ENCODE results near the gene CCDC88B.

DNA sequence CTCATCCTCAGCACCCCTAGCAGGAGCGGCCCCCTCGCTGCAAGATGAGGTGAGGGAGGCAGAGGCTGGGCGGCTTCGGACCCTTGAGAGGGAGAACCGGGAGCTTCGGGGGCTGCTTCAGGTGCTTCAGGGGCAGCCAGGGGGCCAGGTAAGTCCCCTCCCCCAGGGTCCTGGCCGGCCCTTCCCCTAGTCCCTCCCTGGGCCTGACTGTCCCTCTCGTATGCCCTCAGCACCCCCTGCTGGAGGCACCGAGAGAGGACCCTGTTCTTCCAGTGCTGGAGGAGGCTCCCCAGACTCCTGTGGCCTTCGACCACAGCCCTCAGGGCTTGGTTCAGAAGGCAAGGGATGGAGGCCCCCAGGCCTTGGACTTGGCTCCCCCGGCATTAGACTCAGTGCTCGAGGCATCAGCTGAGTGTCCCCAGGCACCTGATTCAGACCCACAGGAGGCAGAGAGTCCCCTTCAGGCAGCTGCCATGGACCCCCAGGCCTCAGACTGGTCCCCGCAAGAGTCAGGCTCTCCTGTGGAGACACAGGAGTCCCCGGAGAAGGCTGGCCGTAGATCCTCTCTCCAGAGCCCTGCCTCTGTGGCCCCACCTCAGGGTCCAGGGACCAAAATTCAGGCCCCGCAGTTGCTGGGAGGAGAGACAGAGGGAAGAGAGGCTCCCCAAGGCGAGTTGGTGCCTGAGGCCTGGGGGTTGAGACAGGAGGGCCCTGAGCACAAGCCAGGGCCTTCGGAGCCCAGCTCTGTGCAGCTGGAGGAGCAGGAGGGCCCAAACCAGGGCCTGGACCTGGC is 4.0 kb downstream of the CCDC88B start:
- TF ChIP-seq, protein P1, sequence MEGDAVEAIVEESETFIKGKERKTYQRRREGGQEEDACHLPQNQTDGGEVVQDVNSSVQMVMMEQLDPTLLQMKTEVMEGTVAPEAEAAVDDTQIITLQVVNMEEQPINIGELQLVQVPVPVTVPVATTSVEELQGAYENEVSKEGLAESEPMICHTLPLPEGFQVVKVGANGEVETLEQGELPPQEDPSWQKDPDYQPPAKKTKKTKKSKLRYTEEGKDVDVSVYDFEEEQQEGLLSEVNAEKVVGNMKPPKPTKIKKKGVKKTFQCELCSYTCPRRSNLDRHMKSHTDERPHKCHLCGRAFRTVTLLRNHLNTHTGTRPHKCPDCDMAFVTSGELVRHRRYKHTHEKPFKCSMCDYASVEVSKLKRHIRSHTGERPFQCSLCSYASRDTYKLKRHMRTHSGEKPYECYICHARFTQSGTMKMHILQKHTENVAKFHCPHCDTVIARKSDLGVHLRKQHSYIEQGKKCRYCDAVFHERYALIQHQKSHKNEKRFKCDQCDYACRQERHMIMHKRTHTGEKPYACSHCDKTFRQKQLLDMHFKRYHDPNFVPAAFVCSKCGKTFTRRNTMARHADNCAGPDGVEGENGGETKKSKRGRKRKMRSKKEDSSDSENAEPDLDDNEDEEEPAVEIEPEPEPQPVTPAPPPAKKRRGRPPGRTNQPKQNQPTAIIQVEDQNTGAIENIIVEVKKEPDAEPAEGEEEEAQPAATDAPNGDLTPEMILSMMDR (IDR thresholded peaks at IDR 0.05; ENCODE audit: insufficient read depth, low read length, poor library complexity, severe bottlenecking) = no peak
- no peak for TF ChIP-seq EZH2phosphoT487 (conservative IDR thresholded peaks at IDR 0.05; ENCODE audit: low read length)

Measured in SU-DHL-6 (cell line).